Kidney (tissue), 14 donors: ENCODE data around the gene COL26A1. TPM values are rescaled to one million over a fixed set of nuclear protein-coding genes. Genes with fewer than 3 reads are reported as not detected.
"Not testable (repeated sequence)": the region's sequence is repeated elsewhere in the genome, so short reads cannot be mapped to it uniquely, and the experiment has no call there.

ENCODE experiments used
- DNase-seq, 5 donors: peaks; one replicate each; pipeline ENCODE4 v3.0.0-alpha.2; 2013 to 2020
- FAIRE-seq: peaks from 2 replicates; lab custom pipeline; 2012; peaks lifted over from hg19 to GRCh38; lab: Jason Lieb, UNC
- H3K27ac ChIP-seq, 2 donors: one replicate each; pipeline ENCODE4 v1.7.0; 2013; ENCODE audit warnings: low read depth in 2 of 2, low read length in 2 of 2, inconsistent platforms in 1 of 2
- H3K27me3 ChIP-seq: one replicate; pipeline ENCODE4 v1.7.1; 2013; ENCODE audit warnings: low read length, inconsistent platforms; ENCODE audit not compliant: control insufficient read depth, insufficient read depth
- H3K36me3 ChIP-seq, 3 donors: one replicate each; pipeline versions ENCODE4 v1.7.0 to v1.7.1; 2013; ENCODE audit warnings: low read length in 3 of 3, control low read depth in 1 of 3, inconsistent platforms in 1 of 3; ENCODE audit not compliant: insufficient read depth in 3 of 3, control insufficient read depth in 2 of 3
- H3K4me1 ChIP-seq, 3 donors: one replicate each; pipeline versions ENCODE4 v1.7.0 to v1.7.1; 2013; ENCODE audit warnings: low read length in 3 of 3, inconsistent platforms in 1 of 3, low read depth in 1 of 3; ENCODE audit not compliant: control insufficient read depth in 2 of 3, insufficient read depth in 2 of 3
- H3K4me3 ChIP-seq, 3 donors: one replicate each; pipeline versions ENCODE4 v1.7.0 to v1.8.1; 2013; ENCODE audit warnings: low read length in 3 of 3, control low read depth in 1 of 3, inconsistent platforms in 1 of 3
- H3K9ac ChIP-seq, 3 donors: one replicate each; pipeline versions ENCODE4 v1.7.0 to v1.7.1; 2013; ENCODE audit warnings: low read length in 3 of 3, control low read depth in 1 of 3, inconsistent platforms in 1 of 3
- H3K9me3 ChIP-seq, 3 donors: one replicate each; pipeline versions ENCODE4 v1.7.0 to v1.7.1; 2013; ENCODE audit warnings: low read length in 3 of 3, control low read depth in 1 of 3, inconsistent platforms in 1 of 3; ENCODE audit not compliant: control insufficient read depth in 2 of 3, insufficient read depth in 1 of 3
- intact Hi-C: fragments of 100-400 bp; cut with DNase I; formaldehyde crosslinking; loops from one replicate; pipeline ENCODE4 v1.11.1; 2022
- polyA plus RNA-seq: library from polyadenylated mRNA; stranded (reverse); fragments of 350-450 nt; fragmentation: Illumina TruSeq; extraction: RNeasy Lipid Tissue Mini Kit (QIAGEN cat#74804); gene quantifications from one replicate; pipeline ENCODE4 v1.2.3, GENCODE V29; 2014; ENCODE audit warnings: low read depth, low replicate concordance; ENCODE audit not compliant: insufficient read depth
- total RNA-seq: library from RNA; stranded (reverse); fragmentation: NEBNext Ultra II Directional; extraction: Animal tissue kit (Norgen Biotek cat#: 25700); gene quantifications from one replicate; pipeline ENCODE4 v1.2.1, GENCODE V29; 2021
- TF ChIP-seq, protein P1 (sequence below): IDR thresholded peaks from 3 replicates; pipeline ENCODE4 v1.5.1; 2012; ENCODE audit warnings: mild to moderate bottlenecking, moderate library complexity, borderline replicate concordance; ENCODE audit not compliant: insufficient read depth; ENCODE audit errors: extremely low read depth
- donor health status: control.
- donor health status: control.
- donor health status: control.
- donor health status: control.
- donor health status: control.
- donor health status: DM: yes; HTN: yes; CAD: no.
- donor health status: Normal renal cell carcinoma (clear cell type).

COL26A1 gene
- total and polyA plus RNA-seq, 2 donors from 2014 or later, result 1.2 to 3.5 TPM

DNA sequence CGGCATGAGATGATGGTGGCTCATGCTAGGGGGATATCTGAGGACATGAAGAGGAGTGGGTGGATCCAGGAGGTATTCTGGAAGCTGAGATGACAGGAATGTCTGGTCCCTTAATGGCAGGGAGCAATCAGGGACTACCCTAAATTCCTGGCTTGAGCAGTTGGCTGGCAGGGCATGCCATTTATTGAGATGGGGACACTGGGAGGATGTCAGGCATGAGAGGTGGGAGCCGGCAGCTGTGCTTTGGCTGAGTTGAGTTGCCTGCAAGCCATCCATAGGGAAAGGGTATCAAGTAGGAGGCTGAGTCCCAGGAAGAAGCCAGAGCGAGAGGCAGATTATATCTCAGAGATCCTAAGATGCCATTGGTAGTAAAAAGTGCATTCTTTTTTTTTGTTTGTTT lies 69.6 kb downstream of the COL26A1 start:
- Histone ChIP-seq H3K4me3 (no peak overlapping the region), H3K27ac (no peak overlapping the region), H3K4me1 (no peaks in the 10 kb centered on the region), H3K9me3 (no peaks in the 10 kb centered on the region), H3K27me3 (no peaks in the 10 kb centered on the region), H3K9ac (no peak overlapping the region), H3K36me3 (no peaks in the 10 kb centered on the region)
- intact Hi-C loops, result no loop called here
- no peak for FAIRE-seq
- peak in 1 of 5 donors; percentile 20 for DNase-seq
- TF ChIP-seq, protein P1, sequence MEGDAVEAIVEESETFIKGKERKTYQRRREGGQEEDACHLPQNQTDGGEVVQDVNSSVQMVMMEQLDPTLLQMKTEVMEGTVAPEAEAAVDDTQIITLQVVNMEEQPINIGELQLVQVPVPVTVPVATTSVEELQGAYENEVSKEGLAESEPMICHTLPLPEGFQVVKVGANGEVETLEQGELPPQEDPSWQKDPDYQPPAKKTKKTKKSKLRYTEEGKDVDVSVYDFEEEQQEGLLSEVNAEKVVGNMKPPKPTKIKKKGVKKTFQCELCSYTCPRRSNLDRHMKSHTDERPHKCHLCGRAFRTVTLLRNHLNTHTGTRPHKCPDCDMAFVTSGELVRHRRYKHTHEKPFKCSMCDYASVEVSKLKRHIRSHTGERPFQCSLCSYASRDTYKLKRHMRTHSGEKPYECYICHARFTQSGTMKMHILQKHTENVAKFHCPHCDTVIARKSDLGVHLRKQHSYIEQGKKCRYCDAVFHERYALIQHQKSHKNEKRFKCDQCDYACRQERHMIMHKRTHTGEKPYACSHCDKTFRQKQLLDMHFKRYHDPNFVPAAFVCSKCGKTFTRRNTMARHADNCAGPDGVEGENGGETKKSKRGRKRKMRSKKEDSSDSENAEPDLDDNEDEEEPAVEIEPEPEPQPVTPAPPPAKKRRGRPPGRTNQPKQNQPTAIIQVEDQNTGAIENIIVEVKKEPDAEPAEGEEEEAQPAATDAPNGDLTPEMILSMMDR, result no peak

DNA sequence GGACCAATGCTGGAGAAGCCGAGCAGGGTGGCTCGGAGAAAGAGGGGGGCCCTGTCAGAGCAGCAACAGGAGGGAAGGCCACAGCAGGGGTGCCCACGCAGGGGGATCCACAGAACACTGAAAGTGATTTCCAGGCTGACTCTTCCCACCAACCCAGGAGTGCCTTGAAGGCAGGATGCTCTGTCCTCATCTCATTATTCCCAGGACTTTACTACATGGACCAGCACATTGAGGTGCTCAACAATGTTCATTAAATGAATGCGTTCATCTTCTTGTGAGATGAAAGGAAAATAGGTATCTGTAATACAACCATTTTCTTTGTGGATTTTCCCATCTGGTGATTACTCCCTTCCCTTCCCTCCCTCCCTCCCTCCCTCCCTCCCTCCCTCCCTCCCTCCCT lies 71.0 kb downstream of the COL26A1 start:
- intact Hi-C loops, result no loop called here
- TF ChIP-seq, protein P1, result no peak
- Histone ChIP-seq H3K27me3 (no peaks in the 10 kb centered on the region), H3K9me3 (no peaks in the 10 kb centered on the region), H3K4me1 (no peaks in the 10 kb centered on the region), H3K27ac (no peak overlapping the region), H3K4me3 (no peak overlapping the region), H3K9ac (no peak overlapping the region), H3K36me3 (no peaks in the 10 kb centered on the region)
- DNase-seq (peak in 1 of 5 donors; percentile 32), FAIRE-seq (no peak)

DNA sequence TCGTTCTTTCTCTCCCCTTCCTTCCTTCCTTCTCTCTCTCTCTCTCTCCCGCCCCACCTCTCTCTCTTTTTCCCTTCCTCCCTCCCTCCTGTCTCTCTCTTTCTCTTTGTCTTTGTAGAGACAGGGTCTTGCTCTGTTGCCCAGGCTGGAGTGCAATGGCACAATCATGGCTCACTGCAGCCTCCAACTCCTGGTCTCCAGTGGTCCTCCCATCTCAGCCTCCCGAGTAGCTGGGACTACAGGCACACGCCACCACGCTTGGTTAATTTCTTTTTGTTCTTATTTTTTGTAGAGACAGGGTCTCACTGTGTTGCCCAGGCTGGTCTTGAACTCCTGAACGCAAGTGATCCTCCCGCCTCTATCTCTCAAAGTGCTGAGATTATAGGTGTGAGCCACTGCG lies 71.5 kb downstream of the COL26A1 start:
- intact Hi-C loops, H3K27me3 ChIP-seq, H3K27ac ChIP-seq, FAIRE-seq, H3K4me3 ChIP-seq, H3K9me3 ChIP-seq, H3K9ac ChIP-seq, H3K4me1 ChIP-seq, H3K36me3 ChIP-seq: not testable (repeated sequence)
- peak in 1 of 5 donors; percentile 4 for DNase-seq

DNA sequence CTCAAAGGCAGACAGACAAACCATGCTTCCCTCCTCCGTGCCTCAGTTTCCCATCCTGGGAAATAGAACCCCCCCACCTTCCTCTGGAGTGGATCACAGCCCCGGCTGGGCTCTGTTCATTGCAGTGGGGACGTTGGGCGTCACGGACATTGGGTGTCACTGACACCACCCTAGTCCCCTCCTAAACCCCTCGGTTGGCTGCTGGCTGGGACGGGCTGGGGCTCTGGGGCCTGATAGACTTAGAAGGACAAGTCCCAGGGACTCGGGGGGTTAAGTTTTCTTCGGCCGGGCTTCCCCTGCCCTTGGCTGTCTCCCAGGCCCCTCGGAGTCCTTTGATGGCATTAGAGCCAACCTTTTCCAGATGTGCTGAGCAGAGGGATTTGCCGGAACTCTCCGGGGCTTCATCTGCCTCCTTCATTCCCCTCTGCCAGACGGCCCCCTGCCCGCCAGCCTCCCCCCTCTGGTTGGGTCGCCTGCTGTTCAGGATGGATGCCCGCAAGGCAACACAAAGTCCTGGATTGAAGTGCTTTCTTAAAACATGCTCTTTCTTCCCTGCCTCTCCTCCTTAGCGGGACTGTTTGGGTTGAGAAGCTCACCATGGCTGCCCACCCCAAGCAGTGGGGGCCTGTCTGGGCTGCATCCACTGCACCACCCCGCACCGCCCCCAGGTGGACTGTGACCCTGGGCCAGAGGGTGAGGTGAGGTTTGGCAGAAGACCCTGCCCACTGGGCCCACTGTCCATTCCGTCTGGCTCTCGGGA lies 73.0 kb downstream of the COL26A1 start:
- Histone ChIP-seq H3K9me3 (no peaks in the 10 kb centered on the region), H3K27me3 (no peaks in the 10 kb centered on the region), H3K4me1 (no peaks in the 10 kb centered on the region), H3K9ac (no peak overlapping the region), H3K4me3 (no peak overlapping the region), H3K36me3 (no peaks in the 10 kb centered on the region), H3K27ac (no peak overlapping the region)
- intact Hi-C loops, result no loop called here
- peak in 2 of 5 donors; percentile 51 to 73 for DNase-seq
- TF ChIP-seq, protein P1, result no peak
- FAIRE-seq, result no peak
